D721Med (cell line): ENCODE measurements around the gene RGS13.

Experiments
- DNase-seq: peaks from one replicate; pipeline ENCODE4 v3.0.0; 2011; ENCODE audit warnings: low spot score; ENCODE audit not compliant: insufficient read length
- FAIRE-seq: peaks from 2 replicates; lab custom pipeline; 2011; peaks lifted over from hg19 to GRCh38; lab: Jason Lieb, UNC
- CTCF ChIP-seq: IDR thresholded peaks from 2 replicates; pipeline ENCODE4 v1.5.1; 2012; ENCODE audit warnings: mild to moderate bottlenecking, control low read depth; ENCODE audit not compliant: insufficient read depth; ENCODE audit errors: missing control alignments

Gene RGS13

GRCh38 chr1:192635939-192636338 lies at the start of gene RGS13:
RGS13 (plus strand) TSS chr1:192636147; CDS start chr1:192644335, 8,188 bp downstream.
- no peak for TF ChIP-seq CTCF
- FAIRE-seq (no peak), DNase-seq (no peak)

- TF ChIP-seq CTCF, result no peak
- FAIRE-seq (no peak), DNase-seq (no peak)
These were observed 48.3 kb upstream of the RGS13 start for GRCh38 chr1:192587386-192588266.

- FAIRE-seq, result no peak
- no peak for DNase-seq
- TF ChIP-seq CTCF, result no peak
These were observed 47.4 kb upstream of the RGS13 start for GRCh38 chr1:192588546-192588945.

GRCh38 chr1:192589813-192590212 lies 46.1 kb upstream of the RGS13 start:
- no peak for FAIRE-seq
- no peak for DNase-seq
- no peak for TF ChIP-seq CTCF

- FAIRE-seq (no peak), DNase-seq (no peak)
- TF ChIP-seq CTCF, result no peak
These were observed 43.4 kb upstream of the RGS13 start for GRCh38 chr1:192592517-192592916.

GRCh38 chr1:192592981-192593708 lies 42.8 kb upstream of the RGS13 start:
- DNase-seq (no peak), FAIRE-seq (no peak)
- no peak for TF ChIP-seq CTCF
